GM12878 (cell line): ENCODE data around the gene TBKBP1. TPM values are rescaled to one million over a fixed set of nuclear protein-coding genes. Genes with fewer than 3 reads are reported as not detected.

Experiments
- ATAC-seq: fragments of 200-7000 bp; cut with Tn5 transposase; 3 replicates; pipeline ENCODE4 v1.9.1; 2020; ENCODE audit warnings: mild to moderate bottlenecking, moderate library complexity
- BruUV-seq: library from RNA; stranded (reverse); fragments of 400-500 nt; replicated peaks from 2 replicates; lab custom pipeline; 2021; lab: Mats Ljungman, UMichigan
- CTCF ChIA-PET: fragments of 300-600 bp; sonication (Branson Sonifier 250); formaldehyde crosslinking; extraction: SDS; loops from one replicate; lab custom pipeline; 2021; ENCODE audit warnings: inconsistent platforms; lab: Yijun Ruan, JAX
- POLR2A ChIA-PET: fragments of 350-600 bp; formaldehyde crosslinking; extraction: SDS; loops from one replicate; lab custom pipeline; 2021; ENCODE audit warnings: inconsistent platforms; lab: Charles Lee
- RAD21 ChIA-PET: fragments of 300-600 bp; sonication (Branson Sonifier 250); formaldehyde crosslinking; loops from one replicate; lab custom pipeline; 2023; ENCODE audit warnings: antibody characterized with exemption; ENCODE audit not compliant: unreplicated experiment; lab: Charles Lee
- SMC1A ChIA-PET: fragments of 300-600 bp; sonication (Branson Sonifier 250); formaldehyde crosslinking; loops from one replicate; lab custom pipeline; 2023; ENCODE audit not compliant: unreplicated experiment, uncharacterized antibody; lab: Charles Lee
- DNase-seq: peaks from one replicate; pipeline ENCODE4 v3.0.0-alpha.2; 2011; ENCODE audit warnings: low read depth, low spot score
- FAIRE-seq: peaks from 3 replicates; lab custom pipeline; 2011; peaks lifted over from hg19 to GRCh38; lab: Jason Lieb, UNC
- H2AFZ ChIP-seq: 2 replicates; pipeline ENCODE4 v1.6.0; 2011; ENCODE audit warnings: low read depth, low read length, control low read depth; ENCODE audit not compliant: control insufficient read depth
- H3K27ac ChIP-seq: 2 replicates; pipeline ENCODE4 v1.5.1; 2011; ENCODE audit warnings: control low read depth; ENCODE audit not compliant: control insufficient read depth, insufficient read depth
- H3K27me3 ChIP-seq, 2 experiments: replicated peaks in 1 of 2; 2 replicates each; pipeline versions ENCODE4 v1.6.0 to v1.6.1; 2011; ENCODE audit warnings: low read length in 1 of 2; ENCODE audit not compliant: control insufficient read depth in 2 of 2, insufficient read depth in 2 of 2
- H3K36me3 ChIP-seq, 2 experiments: 2 replicates each; pipeline ENCODE4 v1.5.1; 2011; ENCODE audit warnings: low read length in 1 of 2; ENCODE audit not compliant: control insufficient read depth in 2 of 2, insufficient read depth in 2 of 2
- H3K4me1 ChIP-seq: 2 replicates; pipeline ENCODE4 v1.6.1; 2011; ENCODE audit warnings: mild to moderate bottlenecking, low read length, moderate library complexity, mixed read lengths; ENCODE audit not compliant: control insufficient read depth, insufficient read depth
- H3K4me2 ChIP-seq: 2 replicates; pipeline ENCODE4 v1.6.0; 2011; ENCODE audit warnings: control low read depth; ENCODE audit not compliant: control insufficient read depth, insufficient read depth
- H3K4me3 ChIP-seq: fragments of 200-600 bp; sonication (generic); 2 replicates; pipeline ENCODE4 v1.5.1; 2016
- H3K79me2 ChIP-seq: 2 replicates; pipeline ENCODE4 v1.6.0; 2011; ENCODE audit warnings: low read length; ENCODE audit not compliant: control insufficient read depth, insufficient read depth
- H3K9ac ChIP-seq: 2 replicates; pipeline ENCODE4 v1.8.0; 2011; ENCODE audit warnings: low read length, control low read depth, mixed read lengths; ENCODE audit not compliant: control insufficient read depth, insufficient read depth
- H3K9me3 ChIP-seq: replicated peaks from 3 replicates; pipeline ENCODE4 v1.5.1; 2011; ENCODE audit warnings: mild to moderate bottlenecking, low read length; ENCODE audit not compliant: control insufficient read depth, insufficient read depth
- H4K20me1 ChIP-seq: 2 replicates; pipeline ENCODE4 v1.6.0; 2011; ENCODE audit not compliant: control insufficient read depth, insufficient read depth
- CBFB ChIP-seq: IDR thresholded peaks from 2 replicates; pipeline ENCODE4 v1.6.1; 2016; ENCODE audit warnings: antibody characterized with exemption, low read depth
- FOS ChIP-seq: IDR thresholded peaks from 3 replicates; pipeline ENCODE4 v1.6.1; 2011; ENCODE audit warnings: borderline replicate concordance; ENCODE audit not compliant: insufficient read length; ENCODE audit errors: extremely low read depth
- GATAD2B ChIP-seq: fragments of 450-650 bp; conservative IDR thresholded peaks from 2 replicates; pipeline ENCODE4 v1.6.1; 2017; ENCODE audit warnings: low read depth, mild to moderate bottlenecking, moderate library complexity
- IKZF1 ChIP-seq: fragments of 450-650 bp; conservative IDR thresholded peaks from 2 replicates; pipeline ENCODE4 v1.6.1; 2017; ENCODE audit warnings: antibody characterized with exemption, mild to moderate bottlenecking
- JUND ChIP-seq: IDR thresholded peaks from 2 replicates; pipeline ENCODE4 v1.6.1; 2012; ENCODE audit warnings: low read depth, mild to moderate bottlenecking, low read length, improper control_type of control experiment, moderate library complexity
- MTA2 ChIP-seq: fragments of 450-650 bp; IDR thresholded peaks from 2 replicates; pipeline ENCODE4 v1.6.1; 2016; ENCODE audit warnings: low read depth, mild to moderate bottlenecking, moderate library complexity
- MYB ChIP-seq: fragments of 150-350 bp; IDR thresholded peaks from 2 replicates; pipeline ENCODE4 v1.6.1; 2014; ENCODE audit warnings: mild to moderate bottlenecking, low read depth, low read length, borderline replicate concordance
- NR2C1 ChIP-seq: fragments of 450-650 bp; IDR thresholded peaks from 2 replicates; pipeline ENCODE4 v1.6.1; 2017; ENCODE audit warnings: antibody characterized with exemption, mild to moderate bottlenecking, moderate library complexity
- PAX8 ChIP-seq: fragments of 450-650 bp; IDR thresholded peaks from 2 replicates; pipeline ENCODE4 v1.6.1; 2017; ENCODE audit warnings: mild to moderate bottlenecking, moderate library complexity
- RAD51 ChIP-seq: fragments of 450-650 bp; IDR thresholded peaks from 2 replicates; pipeline ENCODE4 v1.6.1; 2016; ENCODE audit warnings: moderate library complexity, mild to moderate bottlenecking, inconsistent platforms
- SMAD1 ChIP-seq: fragments of 450-650 bp; IDR thresholded peaks from 2 replicates; pipeline ENCODE4 v1.6.1; 2018; ENCODE audit warnings: mild to moderate bottlenecking, low read depth; ENCODE audit not compliant: partially characterized antibody
- SRF ChIP-seq, 2 experiments: IDR thresholded peaks; 2 replicates each; pipeline ENCODE4 v1.6.1; 2011; ENCODE audit warnings: low read depth in 2 of 2, low read length in 2 of 2, mild to moderate bottlenecking in 1 of 2, moderate library complexity in 1 of 2
- TAF1 ChIP-seq: IDR thresholded peaks from 2 replicates; pipeline ENCODE4 v1.6.1; 2011; ENCODE audit warnings: mild to moderate bottlenecking, low read depth, low read length, borderline replicate concordance
- YY1 ChIP-seq: IDR thresholded peaks from 2 replicates; pipeline ENCODE4 v1.6.1; 2011; ENCODE audit warnings: low read depth, mild to moderate bottlenecking, low read length
- WGBS: methylation state at CpG from one replicate; pipeline ENCODE4 v1.1.6; 2016; ENCODE audit warnings: low lambda C conversion rate; ENCODE audit not compliant: insufficient replicate concordance, insufficient coverage; ENCODE audit errors: missing lambda C conversion rate; 5-methylcytosine and 5-hydroxymethylcytosine counted together
- in situ Hi-C: fragments of 300-500 bp; cut with MboI; formaldehyde crosslinking; loops from 9 replicates; pipeline ENCODE4 v1.14.3; 2018; ENCODE audit warnings: mixed read lengths
- intact Hi-C: fragments of 100-400 bp; cut with micrococcal nuclease; formaldehyde crosslinking; loops from one replicate; pipeline ENCODE4 v1.14.2; 2022; ENCODE audit not compliant: unreplicated experiment
- polyA plus RNA-seq, 11 experiments: library from polyadenylated mRNA; depleted of rRNA in 4 of 11; unstranded in 6 of 11; stranded (reverse) in 5 of 11; fragments of >200 nt; fragmentation: Nextera tagmentation in 4 of 11; fragmentation: Illumina TruSeq in 1 of 11; extraction: Ambion mirVana in 4 of 11; extraction: Trizol in 1 of 11; gene quantifications; 1 replicate in 1 of 11; 2 replicates in 10 of 11; pipeline versions ENCODE4 v1.2.1 to v1.2.3, GENCODE V29; 2011 to 2016; ENCODE audit warnings: inconsistent platforms in 2 of 11, missing spikeins in 2 of 11, low read depth in 1 of 11
- total RNA-seq, 4 experiments: library from RNA; depleted of rRNA in 3 of 4; stranded (reverse); fragments of >200 nt in 3 of 4; fragmentation: Illumina TruSeq in 1 of 4; extraction: Trizol in 1 of 4; gene quantifications; 2 replicates each; pipeline versions ENCODE4 v1.2.1 to v1.2.3, GENCODE V29; 2013 to 2021
- TF ChIP-seq, protein P1 (sequence below): fragments of 450-650 bp; IDR thresholded peaks from 2 replicates; pipeline ENCODE4 v1.6.1; 2017; ENCODE audit warnings: mild to moderate bottlenecking, low read depth, inconsistent platforms; ENCODE audit not compliant: poor library complexity, severe bottlenecking
- TF ChIP-seq, protein P2 (sequence below): IDR thresholded peaks from 2 replicates; pipeline ENCODE4 v1.6.1; 2012; ENCODE audit warnings: improper control_type of control experiment, low read depth, low read length; ENCODE audit not compliant: insufficient replicate concordance
- TF ChIP-seq, protein P3 (sequence below): fragments of 450-650 bp; conservative IDR thresholded peaks from 2 replicates; pipeline ENCODE4 v1.6.1; 2017; ENCODE audit warnings: mild to moderate bottlenecking, moderate library complexity

Gene TBKBP1
- total and polyA plus RNA-seq, 10 of the 15 experiments (the other 5 are each of a cell fraction or from before 2014, with no cell fraction given): 0.11 to 2.7 (median 0.74) TPM; not detected in 3

DNA sequence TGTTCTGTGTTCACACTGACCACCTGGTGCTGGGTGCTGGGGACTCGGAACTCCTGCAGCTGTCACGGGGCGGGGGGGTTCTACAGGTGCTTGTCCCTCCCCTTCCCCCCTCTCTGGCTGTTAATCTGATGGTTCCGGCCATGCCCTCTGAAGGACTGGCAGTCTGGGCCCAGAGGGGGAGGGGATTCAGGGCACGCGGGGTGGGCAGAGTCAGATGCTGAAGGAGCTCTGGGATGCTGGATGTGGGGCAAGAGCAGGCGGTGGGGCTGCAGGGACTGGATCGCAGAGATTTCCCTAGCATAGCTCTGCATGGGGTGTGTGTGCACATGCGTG is 33.7 kb downstream of the TBKBP1 start:
- H3K4me1 ChIP-seq: peaks cover 5% of the 10 kb centered on the region
- no peak overlapping the region for H3K4me3 ChIP-seq
- ChIA-PET SMC1A (interaction anchor here (7.0 kb wide), 1 partner anchor 10 kb away, joined by 56 read pairs; no protein-coding TSS in a partner anchor), CTCF (interaction anchor here (0.9 to 1.0 kb wide), 2 partner anchors 9 kb away, joined by 3 to 6 read pairs; no protein-coding TSS in a partner anchor), POLR2A (no interaction called here), RAD21 (interaction anchor here (1.2 kb wide), 1 partner anchor 8 kb away, joined by 3 read pairs; no protein-coding TSS in a partner anchor)
- BruUV-seq: no TSS peak
- H2AFZ ChIP-seq: no peak overlapping the region
- H3K9ac ChIP-seq: no peak overlapping the region
- no peaks in the 10 kb centered on the region for H3K9me3 ChIP-seq
- FAIRE-seq (no peak), ATAC-seq (no peak), DNase-seq (no peak)
- no peaks in the 10 kb centered on the region for H3K36me3 ChIP-seq
- no peak overlapping the region for H3K27ac ChIP-seq
- in situ Hi-C loops (no loop called here), intact Hi-C loops (no loop called here)
- H4K20me1 ChIP-seq: no peaks in the 10 kb centered on the region
- 0 out of 4 replicates have a peak, but pooled peaks cover 0 to 1% of the 10 kb centered on the region in 2 experiments for H3K27me3 ChIP-seq
- H3K79me2 ChIP-seq: no peaks in the 10 kb centered on the region
- no peak overlapping the region for H3K4me2 ChIP-seq
- WGBS: 42% methylated on average over 9 of the region's 9 CpGs
- TF ChIP-seq, protein P1, sequence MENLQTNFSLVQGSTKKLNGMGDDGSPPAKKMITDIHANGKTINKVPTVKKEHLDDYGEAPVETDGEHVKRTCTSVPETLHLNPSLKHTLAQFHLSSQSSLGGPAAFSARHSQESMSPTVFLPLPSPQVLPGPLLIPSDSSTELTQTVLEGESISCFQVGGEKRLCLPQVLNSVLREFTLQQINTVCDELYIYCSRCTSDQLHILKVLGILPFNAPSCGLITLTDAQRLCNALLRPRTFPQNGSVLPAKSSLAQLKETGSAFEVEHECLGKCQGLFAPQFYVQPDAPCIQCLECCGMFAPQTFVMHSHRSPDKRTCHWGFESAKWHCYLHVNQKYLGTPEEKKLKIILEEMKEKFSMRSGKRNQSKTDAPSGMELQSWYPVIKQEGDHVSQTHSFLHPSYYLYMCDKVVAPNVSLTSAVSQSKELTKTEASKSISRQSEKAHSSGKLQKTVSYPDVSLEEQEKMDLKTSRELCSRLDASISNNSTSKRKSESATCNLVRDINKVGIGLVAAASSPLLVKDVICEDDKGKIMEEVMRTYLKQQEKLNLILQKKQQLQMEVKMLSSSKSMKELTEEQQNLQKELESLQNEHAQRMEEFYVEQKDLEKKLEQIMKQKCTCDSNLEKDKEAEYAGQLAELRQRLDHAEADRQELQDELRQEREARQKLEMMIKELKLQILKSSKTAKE: no peak
- TF ChIP-seq MTA2 (no peak), TAF1 (no peak), JUND (no peak), YY1 (no peak), RAD51 (no peak), SMAD1 (no peak), IKZF1 (no peak), NR2C1 (no peak), SRF (IDR thresholded peaks at IDR 0.05; ENCODE audit: low read depth in 2 of 2, low read length in 2 of 2) (no peak), PAX8 (no peak), GATAD2B (no peak), FOS (no peak), MYB (no peak), CBFB (no peak)
- TF ChIP-seq, protein P2, sequence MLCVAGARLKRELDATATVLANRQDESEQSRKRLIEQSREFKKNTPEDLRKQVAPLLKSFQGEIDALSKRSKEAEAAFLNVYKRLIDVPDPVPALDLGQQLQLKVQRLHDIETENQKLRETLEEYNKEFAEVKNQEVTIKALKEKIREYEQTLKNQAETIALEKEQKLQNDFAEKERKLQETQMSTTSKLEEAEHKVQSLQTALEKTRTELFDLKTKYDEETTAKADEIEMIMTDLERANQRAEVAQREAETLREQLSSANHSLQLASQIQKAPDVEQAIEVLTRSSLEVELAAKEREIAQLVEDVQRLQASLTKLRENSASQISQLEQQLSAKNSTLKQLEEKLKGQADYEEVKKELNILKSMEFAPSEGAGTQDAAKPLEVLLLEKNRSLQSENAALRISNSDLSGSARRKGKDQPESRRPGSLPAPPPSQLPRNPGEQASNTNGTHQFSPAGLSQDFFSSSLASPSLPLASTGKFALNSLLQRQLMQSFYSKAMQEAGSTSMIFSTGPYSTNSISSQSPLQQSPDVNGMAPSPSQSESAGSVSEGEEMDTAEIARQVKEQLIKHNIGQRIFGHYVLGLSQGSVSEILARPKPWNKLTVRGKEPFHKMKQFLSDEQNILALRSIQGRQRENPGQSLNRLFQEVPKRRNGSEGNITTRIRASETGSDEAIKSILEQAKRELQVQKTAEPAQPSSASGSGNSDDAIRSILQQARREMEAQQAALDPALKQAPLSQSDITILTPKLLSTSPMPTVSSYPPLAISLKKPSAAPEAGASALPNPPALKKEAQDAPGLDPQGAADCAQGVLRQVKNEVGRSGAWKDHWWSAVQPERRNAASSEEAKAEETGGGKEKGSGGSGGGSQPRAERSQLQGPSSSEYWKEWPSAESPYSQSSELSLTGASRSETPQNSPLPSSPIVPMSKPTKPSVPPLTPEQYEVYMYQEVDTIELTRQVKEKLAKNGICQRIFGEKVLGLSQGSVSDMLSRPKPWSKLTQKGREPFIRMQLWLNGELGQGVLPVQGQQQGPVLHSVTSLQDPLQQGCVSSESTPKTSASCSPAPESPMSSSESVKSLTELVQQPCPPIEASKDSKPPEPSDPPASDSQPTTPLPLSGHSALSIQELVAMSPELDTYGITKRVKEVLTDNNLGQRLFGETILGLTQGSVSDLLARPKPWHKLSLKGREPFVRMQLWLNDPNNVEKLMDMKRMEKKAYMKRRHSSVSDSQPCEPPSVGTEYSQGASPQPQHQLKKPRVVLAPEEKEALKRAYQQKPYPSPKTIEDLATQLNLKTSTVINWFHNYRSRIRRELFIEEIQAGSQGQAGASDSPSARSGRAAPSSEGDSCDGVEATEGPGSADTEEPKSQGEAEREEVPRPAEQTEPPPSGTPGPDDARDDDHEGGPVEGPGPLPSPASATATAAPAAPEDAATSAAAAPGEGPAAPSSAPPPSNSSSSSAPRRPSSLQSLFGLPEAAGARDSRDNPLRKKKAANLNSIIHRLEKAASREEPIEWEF: no peak
- TF ChIP-seq, protein P3, sequence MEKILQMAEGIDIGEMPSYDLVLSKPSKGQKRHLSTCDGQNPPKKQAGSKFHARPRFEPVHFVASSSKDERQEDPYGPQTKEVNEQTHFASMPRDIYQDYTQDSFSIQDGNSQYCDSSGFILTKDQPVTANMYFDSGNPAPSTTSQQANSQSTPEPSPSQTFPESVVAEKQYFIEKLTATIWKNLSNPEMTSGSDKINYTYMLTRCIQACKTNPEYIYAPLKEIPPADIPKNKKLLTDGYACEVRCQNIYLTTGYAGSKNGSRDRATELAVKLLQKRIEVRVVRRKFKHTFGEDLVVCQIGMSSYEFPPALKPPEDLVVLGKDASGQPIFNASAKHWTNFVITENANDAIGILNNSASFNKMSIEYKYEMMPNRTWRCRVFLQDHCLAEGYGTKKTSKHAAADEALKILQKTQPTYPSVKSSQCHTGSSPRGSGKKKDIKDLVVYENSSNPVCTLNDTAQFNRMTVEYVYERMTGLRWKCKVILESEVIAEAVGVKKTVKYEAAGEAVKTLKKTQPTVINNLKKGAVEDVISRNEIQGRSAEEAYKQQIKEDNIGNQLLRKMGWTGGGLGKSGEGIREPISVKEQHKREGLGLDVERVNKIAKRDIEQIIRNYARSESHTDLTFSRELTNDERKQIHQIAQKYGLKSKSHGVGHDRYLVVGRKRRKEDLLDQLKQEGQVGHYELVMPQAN: no peak
